ENCODE results near the gene BCL11B. TPM values are rescaled to one million over a fixed set of nuclear protein-coding genes. Genes with fewer than 3 reads are reported as not detected.

Gene BCL11B
- total and polyA plus RNA-seq, 2 of the 8 experiments (the other 6 are each of a cell fraction or from before 2014, with no cell fraction given), result 0.63 to 5.9 TPM

GRCh38 chr14:99274346-99275221, 2.6 kb upstream of the BCL11B start (continued):
- TF ChIP-seq, protein P1, sequence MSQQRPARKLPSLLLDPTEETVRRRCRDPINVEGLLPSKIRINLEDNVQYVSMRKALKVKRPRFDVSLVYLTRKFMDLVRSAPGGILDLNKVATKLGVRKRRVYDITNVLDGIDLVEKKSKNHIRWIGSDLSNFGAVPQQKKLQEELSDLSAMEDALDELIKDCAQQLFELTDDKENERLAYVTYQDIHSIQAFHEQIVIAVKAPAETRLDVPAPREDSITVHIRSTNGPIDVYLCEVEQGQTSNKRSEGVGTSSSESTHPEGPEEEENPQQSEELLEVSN (IDR thresholded peaks at IDR 0.05), result 0 out of 2 replicates have a peak, but pooled peaks have one; percentile 25
- peak; percentile 42; the same call in 1 of the 2 replicates for TF ChIP-seq BACH1 (IDR thresholded peaks at IDR 0.05; ENCODE audit: low read length)
- TF ChIP-seq CBX8 (IDR thresholded peaks at IDR 0.05; ENCODE audit: borderline replicate concordance, low read depth, low read length), result no peak
- TF ChIP-seq SUZ12 (IDR thresholded peaks at IDR 0.05; ENCODE audit: low read length), result no peak; the same call in 1 of the 2 replicates
- peak; percentile 46; the same call in 1 of the 2 replicates for TF ChIP-seq TAF1 (IDR thresholded peaks at IDR 0.05; ENCODE audit: low read depth, low read length)
- peak; percentile 82 for TF ChIP-seq ASH2L (IDR thresholded peaks at IDR 0.05; ENCODE audit: low read length)
- TF ChIP-seq ZNF274 (IDR thresholded peaks at IDR 0.05; ENCODE audit: borderline replicate concordance, extremely low read depth, low read length), result no peak
- peak; percentile 91 for TF ChIP-seq KDM1A (IDR thresholded peaks at IDR 0.05; ENCODE audit: borderline replicate concordance, low read length)
- TF ChIP-seq SP1 (IDR thresholded peaks at IDR 0.05; ENCODE audit: low read depth, low read length), result peak; percentile 95
- no peak for TF ChIP-seq POLR2AphosphoS5 (IDR thresholded peaks at IDR 0.05; ENCODE audit: low read depth, low read length)
- peak; percentile 85 for TF ChIP-seq KDM4A (IDR thresholded peaks at IDR 0.05; ENCODE audit: low read depth, low read length, severe bottlenecking)
- TF ChIP-seq TAF7 (optimal IDR thresholded peaks at IDR 0.05; ENCODE audit: borderline replicate concordance, low read depth, low read length), result no peak
- no peak for TF ChIP-seq GABPA (IDR thresholded peaks at IDR 0.05; ENCODE audit: borderline replicate concordance, insufficient read depth, low read length)
- no peak for TF ChIP-seq SIRT6 (IDR thresholded peaks at IDR 0.05; ENCODE audit: low read length)
- no peak for TF ChIP-seq SRF (IDR thresholded peaks at IDR 0.05; ENCODE audit: low read depth, low read length)
- TF ChIP-seq TCF12 (IDR thresholded peaks at IDR 0.05; ENCODE audit: low read depth, low read length), result no peak; the same call in 1 of the 2 replicates
- TF ChIP-seq ATF2 (IDR thresholded peaks at IDR 0.05; ENCODE audit: low read length), result no peak
- peak in 1 of 2 experiments; percentile 18; a peak in 2 of 3 replicates for TF ChIP-seq EP300 (IDR thresholded peaks at IDR 0.05; ENCODE audit: borderline replicate concordance in 1 of 2, low read depth in 2 of 2, low read length in 2 of 2)

Measured in H1 (cell line).